Anterior cingulate cortex (tissue), 58 donors: ENCODE results near the gene BTG1.
A peak's percentile ranks its signal among the peaks of the same experiment; 100 is the strongest.
"Not testable (repeated sequence)": the region's sequence is repeated elsewhere in the genome, so short reads cannot be mapped to it uniquely, and the experiment has no call there.

Experiments used
- DNase-seq, 58 donors: peaks; one replicate each; lab custom pipeline; 2025; lab: John Stamatoyannopoulos, UW

The BTG1 gene

DNA sequence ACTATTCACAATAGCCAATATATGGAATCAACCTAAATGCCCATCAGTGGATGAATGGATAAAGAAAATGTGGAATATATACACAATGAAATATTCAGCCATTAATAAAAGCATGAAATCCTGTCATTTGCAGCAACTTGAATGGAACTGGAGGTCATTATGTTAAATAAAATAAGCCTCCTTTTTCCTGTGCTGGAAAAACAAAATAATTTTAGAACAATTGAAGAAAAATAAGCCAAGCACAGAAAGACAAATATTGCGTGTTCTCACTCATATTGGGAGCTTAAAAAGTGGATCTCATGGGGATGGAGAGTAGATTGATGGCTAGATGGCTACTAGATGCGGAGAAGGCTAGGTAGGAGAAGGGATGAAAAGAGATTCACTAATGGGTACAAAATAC, 6.3 kb upstream of the BTG1 start:
- DNase-seq: no peak

- DNase-seq: no peak
Measured at GRCh38 chr12:92149563-92149962, 3.9 kb upstream of the BTG1 start.

GRCh38 chr12:92147491-92147890, 1.8 kb upstream of the BTG1 start:
- no peak for DNase-seq

DNA sequence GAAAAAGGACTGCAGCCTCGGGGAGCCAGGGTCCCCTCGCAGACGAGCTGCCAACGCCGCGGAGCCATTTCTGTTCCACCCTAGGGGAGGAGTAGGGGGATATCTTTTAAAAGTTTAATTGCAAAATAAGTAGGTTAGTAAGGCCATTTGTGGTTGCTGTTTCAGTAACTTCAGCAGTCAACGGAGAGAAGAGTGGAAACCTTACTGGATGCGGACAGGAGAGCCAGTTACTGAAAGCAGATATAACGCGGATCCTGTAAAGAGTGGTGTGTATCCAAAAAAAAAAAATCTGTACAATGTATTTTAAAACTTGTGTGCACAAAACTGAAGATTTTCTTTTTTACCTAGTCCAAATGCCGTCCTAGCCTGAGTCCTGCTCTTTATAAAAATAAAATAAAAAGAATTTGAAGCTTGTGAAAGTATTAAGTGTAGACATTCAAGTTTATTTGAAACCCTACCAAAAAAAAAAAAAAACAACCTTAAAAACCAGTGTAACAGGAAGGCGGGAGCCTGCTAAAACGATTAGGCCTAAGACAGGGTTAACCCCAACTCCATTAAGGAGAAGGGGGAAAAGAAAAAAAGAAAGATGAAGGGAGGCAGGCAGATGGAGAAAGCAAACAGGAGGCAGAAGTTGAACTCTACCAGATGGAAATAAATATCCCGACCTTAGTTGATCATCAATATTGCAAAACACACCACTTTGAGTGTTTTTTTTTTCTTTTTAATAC, 1.0 kb upstream of the BTG1 start:
- DNase-seq: no peak

- DNase-seq: peak in 2 of 58 donors; percentile 48 to 52
Measured at GRCh38 chr12:92145481-92145730, 240 bp downstream of the BTG1 start.

GRCh38 chr12:92144631-92145480, 790 bp downstream of the BTG1 start:
- peak in 47 of 58 donors; percentile 16 to 74 (median 51) for DNase-seq

DNA sequence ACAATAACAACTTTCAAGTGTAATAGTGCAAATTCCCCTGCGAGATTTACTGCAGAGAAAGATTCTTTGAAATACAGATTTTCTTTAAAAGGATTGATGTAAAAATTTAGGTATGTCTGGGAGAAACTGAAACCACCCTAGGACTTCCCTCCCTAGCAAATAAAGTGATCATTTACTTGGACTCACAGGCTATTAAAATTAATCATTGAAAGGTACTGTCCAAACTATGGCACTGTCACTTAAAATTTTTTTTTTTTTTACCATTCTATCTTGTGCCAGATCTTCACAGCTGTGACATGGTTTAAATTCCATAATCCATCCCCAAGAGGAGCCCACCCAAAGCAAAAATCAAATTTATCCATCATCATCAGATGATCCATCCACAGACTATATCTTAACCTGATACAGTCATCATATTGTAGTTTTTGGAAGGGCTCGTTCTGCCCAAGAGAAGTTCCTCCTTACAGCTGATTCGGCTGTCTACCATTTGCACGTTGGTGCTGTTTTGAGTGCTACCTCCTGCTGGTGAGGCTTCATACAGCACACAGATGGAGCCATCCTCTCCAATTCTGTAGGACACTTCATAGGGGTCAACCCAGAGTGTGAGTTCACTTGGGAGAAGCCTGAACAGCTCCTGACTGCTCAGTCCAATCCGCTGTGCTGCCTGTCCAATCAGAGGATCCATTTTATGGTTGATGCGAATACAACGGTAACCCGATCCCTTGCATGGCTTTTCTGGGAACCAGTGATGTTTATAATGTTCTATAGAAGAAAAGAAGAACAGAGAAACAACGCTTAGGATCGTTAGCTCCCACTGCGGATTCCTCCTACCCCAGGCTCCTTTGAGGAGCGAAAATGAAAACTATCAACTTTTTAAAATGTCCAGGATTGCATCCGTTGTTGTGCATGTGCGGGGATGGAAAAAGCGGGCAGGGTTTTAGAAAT, 1.7 kb downstream of the BTG1 start:
- peak in 49 of 58 donors; percentile 7 to 78 (median 37) for DNase-seq

DNA sequence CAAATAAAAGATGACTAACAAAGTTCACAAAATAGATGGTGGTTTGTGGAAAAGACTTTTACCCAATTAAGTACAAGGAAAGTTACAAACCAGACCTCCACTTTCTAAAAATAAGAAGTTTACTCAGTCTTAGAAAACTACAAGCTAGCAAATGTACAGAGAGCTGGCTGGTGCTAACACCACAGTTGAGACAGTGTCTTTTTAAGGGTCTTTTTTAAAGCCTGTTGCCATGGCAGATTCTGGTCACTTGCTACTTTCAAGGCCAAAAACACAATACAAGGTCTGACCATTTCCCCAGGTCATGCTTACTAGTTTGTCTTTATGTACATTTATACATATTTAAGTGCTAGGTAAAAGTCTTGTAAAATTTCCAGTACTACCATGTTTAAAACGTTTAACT, 2.4 kb downstream of the BTG1 start:
- DNase-seq: no peak

- DNase-seq: no peak
Measured at GRCh38 chr12:92142251-92142926, 3.3 kb downstream of the BTG1 start.

DNA sequence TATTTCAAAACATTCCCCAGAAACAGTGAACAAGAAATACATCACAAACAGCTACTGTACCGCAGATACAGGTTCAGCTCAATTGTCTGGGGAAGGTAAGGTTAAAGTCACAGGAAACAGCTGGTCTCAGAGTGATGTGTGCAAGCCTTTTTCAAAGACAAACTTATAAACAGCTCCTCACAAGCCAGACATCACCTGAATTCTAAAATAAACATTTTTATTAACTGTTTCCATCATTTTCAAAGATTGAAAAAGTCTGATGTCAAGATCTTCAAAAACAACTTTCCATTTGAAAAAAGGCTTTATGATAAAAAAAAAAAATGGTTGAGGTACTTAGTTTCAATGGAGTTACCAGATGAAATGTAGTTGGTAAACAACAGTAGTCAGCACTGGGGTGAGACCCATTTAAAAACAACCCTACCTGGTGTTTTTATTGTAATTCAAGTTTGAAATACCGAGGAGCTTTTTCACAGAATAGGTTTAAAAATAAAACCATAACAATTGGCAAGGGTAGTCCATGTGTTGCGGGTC, 4.0 kb downstream of the BTG1 start:
- DNase-seq: no peak

GRCh38 chr12:92140896-92141536, 4.6 kb downstream of the BTG1 start:
- no peak for DNase-seq

- no peak for DNase-seq
Measured at GRCh38 chr12:92140156-92140555, 5.5 kb downstream of the BTG1 start.

DNA sequence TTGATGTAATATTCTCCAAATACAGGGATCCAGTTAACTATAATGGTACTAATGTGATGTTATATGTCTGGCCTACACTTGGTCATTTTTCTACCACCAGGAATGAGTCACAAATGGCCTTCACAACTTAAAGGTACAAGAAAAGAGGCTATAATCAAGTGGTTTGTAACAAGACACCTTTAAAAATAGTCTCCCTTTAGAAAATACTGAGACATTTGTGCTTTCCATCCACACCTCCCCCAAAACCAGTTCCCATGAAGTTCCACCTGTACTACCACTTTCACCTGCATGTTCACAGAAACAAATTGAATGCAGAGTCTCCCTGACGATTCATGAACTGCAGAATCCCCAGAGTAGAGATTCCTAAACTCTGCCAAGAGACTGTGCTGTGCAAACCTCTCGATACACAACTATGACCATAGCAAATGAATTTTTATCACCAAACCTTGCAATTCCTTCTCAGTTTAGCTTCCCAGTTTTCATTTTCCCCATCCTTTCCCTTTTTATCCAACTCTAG, 6.0 kb downstream of the BTG1 start:
- no peak for DNase-seq

DNA sequence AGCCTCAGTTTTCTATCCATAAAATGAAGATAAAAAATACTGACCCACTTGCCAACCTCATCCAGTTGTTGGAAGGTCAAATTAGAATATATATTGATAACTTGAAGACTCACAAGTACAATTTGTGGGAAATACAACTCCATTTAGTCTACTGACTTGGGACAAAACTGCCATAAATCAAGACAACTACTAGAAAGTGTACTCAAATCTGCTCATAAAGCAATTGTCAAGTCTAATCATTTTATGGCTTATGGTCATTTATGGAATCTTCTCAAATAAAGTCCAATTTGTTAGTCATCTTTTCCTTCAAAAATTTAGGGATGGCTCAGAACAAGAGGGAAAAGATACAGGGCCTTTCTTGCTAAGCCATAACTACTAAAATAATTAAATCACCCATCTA, 7.0 kb downstream of the BTG1 start:
- DNase-seq: no peak

DNA sequence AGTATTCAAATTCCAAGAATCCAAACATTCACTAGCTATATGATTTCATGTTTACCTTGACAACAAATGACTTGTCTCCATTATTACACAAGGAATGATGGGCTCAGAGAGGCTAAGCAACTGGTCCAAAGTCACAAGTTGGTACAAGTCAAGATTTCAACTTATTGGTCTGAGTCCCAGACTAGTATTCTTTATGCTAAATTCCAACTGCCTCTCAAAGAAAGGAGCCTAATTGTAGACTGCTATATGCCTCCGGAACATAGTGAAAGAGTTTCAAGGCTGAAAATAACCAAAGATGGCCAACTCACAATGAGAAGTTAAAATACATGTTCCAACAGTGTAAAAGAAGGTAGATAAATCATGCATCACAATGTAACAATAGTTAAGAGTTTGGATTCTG, 7.5 kb downstream of the BTG1 start:
- no peak for DNase-seq

DNA sequence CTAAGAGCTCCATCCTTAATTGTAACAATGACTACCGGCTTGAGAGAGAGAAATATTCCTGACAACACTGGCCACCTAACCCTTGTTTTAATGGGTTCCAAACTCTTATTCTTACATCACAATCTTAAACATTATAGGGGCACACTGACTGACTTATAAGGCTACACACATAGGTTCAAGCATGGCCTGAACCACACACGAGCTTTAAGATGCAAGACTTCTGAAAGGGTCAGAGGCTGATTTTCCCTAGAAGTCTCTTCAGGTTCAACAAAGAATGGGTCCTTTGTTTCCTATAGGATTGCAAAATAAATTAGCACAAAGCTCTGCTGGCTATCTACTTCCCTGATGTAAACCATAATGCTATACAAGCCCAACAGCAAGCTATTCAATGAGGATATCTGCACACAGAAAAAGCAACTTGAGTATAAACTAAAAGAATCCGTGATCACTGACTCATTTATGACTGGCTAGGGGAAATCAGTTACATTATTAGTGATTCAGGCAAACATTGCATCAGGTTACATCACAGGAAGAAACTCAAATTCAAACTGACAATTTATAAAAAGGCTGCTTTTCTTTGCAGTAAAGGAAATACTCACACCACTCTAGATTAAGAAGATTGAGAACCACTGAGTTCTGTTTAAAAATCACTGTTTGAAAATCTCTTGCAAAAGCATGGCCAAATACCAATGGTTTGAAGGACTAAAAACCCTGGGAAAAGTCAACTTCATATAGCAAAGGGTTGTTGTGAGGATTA, 8.5 kb downstream of the BTG1 start:
- DNase-seq: no peak

DNA sequence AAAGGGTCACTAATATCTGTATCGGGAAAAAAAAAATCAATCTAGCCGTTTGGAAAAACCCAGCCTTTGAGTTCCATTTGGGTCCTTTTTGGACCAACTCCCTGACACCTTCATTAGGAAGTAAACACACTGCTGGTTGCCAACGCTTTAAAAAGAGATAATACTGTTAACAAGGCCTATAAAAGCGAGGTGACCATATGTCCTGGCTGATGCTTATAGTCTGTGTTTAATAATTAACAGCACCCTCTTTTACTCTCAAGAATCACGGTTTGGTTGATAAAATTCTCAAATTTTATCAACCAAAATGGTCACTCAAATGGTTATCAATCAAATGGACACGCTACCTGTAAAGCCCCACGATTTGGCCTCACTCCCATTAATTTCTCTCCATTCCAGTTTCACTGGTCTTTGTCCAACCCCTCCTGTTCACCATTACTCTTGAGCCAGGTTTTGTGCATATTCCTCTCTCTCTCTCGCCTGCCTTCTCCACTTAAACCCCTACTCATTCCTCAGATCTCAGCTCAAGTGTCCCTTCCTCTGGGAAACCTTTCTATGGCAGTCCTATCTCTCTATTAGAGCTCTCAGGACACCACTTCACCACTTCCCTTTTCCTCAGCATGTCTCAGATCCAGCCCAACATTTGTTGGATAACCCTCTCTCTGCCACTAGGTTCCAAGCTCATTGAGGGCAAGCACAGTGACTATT, 9.5 kb downstream of the BTG1 start:
- DNase-seq: no peak

DNA sequence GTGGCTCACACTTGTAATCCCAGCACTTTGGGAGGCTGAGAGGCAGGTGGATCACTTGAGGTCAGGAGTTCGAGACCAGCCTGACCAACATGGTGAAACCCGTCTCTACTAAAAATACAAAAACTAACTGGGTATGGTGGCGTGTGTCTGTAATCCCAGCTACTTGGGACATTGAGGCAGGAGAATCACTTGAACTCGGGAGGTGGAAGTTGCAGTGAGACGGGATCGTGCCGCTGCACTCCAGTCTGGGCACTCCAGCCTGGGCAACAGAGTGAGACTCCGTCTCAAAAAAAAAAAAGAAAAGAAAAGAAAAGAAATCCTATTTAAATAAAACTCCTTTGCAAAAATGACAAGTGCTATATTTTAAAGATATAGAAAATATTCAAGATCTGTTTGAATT, 10.1 kb downstream of the BTG1 start:
- DNase-seq: not testable (repeated sequence)
